CD1c-positive myeloid dendritic cell (primary cell): ENCODE results near the gene ERCC2.
"Not testable (repeated sequence)": the region's sequence is repeated elsewhere in the genome, so short reads cannot be mapped to it uniquely, and the experiment has no call there.

Source experiments
- DNase-seq: peaks from one replicate; pipeline ENCODE4 v3.0.0-alpha.2; 2016; ENCODE audit errors: extremely low spot score

ERCC2 gene

GRCh38 chr19:45354241-45354842 lies 16.0 kb downstream of the ERCC2 start:
- no peak for DNase-seq

- no peak for DNase-seq
Measured at GRCh38 chr19:45352914-45353796, 17.2 kb downstream of the ERCC2 start.

- DNase-seq: no peak
Measured at GRCh38 chr19:45352471-45352870, 17.9 kb downstream of the ERCC2 start.

GRCh38 chr19:45352062-45352461 lies 18.3 kb downstream of the ERCC2 start:
- no peak for DNase-seq

- no peak for DNase-seq
Measured at GRCh38 chr19:45351401-45351952, 18.9 kb downstream of the ERCC2 start.

- DNase-seq: no peak
Measured at GRCh38 chr19:45350477-45351058, 19.8 kb downstream of the ERCC2 start.

- DNase-seq: no peak
Measured at GRCh38 chr19:45349430-45349941, 20.9 kb downstream of the ERCC2 start.

GRCh38 chr19:45349126-45349415 lies 21.3 kb downstream of the ERCC2 start:
- no peak for DNase-seq

- no peak for DNase-seq
Measured at GRCh38 chr19:45348367-45349125, 21.8 kb downstream of the ERCC2 start.

GRCh38 chr19:45347570-45348366 lies 22.6 kb downstream of the ERCC2 start:
- DNase-seq: no peak

- DNase-seq: no peak
Measured at GRCh38 chr19:45346449-45346848, 23.9 kb downstream of the ERCC2 start.

GRCh38 chr19:45345506-45345860 lies 24.9 kb downstream of the ERCC2 start:
- no peak for DNase-seq

- no peak for DNase-seq
Measured at GRCh38 chr19:45344621-45345505, 25.5 kb downstream of the ERCC2 start.

GRCh38 chr19:45342911-45343310 lies 27.5 kb downstream of the ERCC2 start:
- DNase-seq: peak; percentile 19

- DNase-seq: no peak
Measured at GRCh38 chr19:45340899-45341453, 29.4 kb downstream of the ERCC2 start.

GRCh38 chr19:45340232-45340898 lies 30.0 kb downstream of the ERCC2 start, which contains the start of gene KLC3:
Gene KLC3 (plus strand): TSS chr19:45340750. CDS start chr19:45345542, 4,792 bp downstream.
- DNase-seq: peak; percentile 23

- no peak for DNase-seq
Measured at GRCh38 chr19:45339629-45340028, 30.7 kb downstream of the ERCC2 start.

GRCh38 chr19:45336696-45337251 lies 33.6 kb downstream of the ERCC2 start:
- no peak for DNase-seq

GRCh38 chr19:45334881-45335280 lies 35.5 kb downstream of the ERCC2 start:
- DNase-seq: not testable (repeated sequence)
